Omental fat pad (tissue), 4 donors: ENCODE results near the gene ADGRF5. TPM values are rescaled to one million over a fixed set of nuclear protein-coding genes. Genes with fewer than 3 reads are reported as not detected.

ENCODE experiments used
- ATAC-seq: fragments of 150-250 bp; one replicate; pipeline ENCODE4 v1.9.1; 2016; ENCODE audit warnings: mild to moderate bottlenecking, moderate library complexity; ENCODE audit not compliant: low FRiP score
- DNase-seq: peaks from one replicate; pipeline ENCODE4 v3.0.0-alpha.2; 2019; ENCODE audit warnings: low spot score
- total RNA-seq, 4 donors: library from RNA; depleted of rRNA; stranded (reverse); fragments of >200 nt; gene quantifications; one replicate each; pipeline ENCODE4 v1.1.0, GENCODE V29; 2016
- TF ChIP-seq, protein P1 (sequence below), 3 donors: fragments of 450-650 bp; IDR thresholded peaks; one replicate each; pipeline ENCODE4 v1.5.1; 2016 to 2017; ENCODE audit warnings: antibody characterized with exemption in 3 of 3, mild to moderate bottlenecking in 3 of 3, moderate library complexity in 2 of 3

The ADGRF5 gene
- total RNA-seq, 4 donors from 2014 or later, result 29.7 to 324 (median 74.1) TPM

DNA sequence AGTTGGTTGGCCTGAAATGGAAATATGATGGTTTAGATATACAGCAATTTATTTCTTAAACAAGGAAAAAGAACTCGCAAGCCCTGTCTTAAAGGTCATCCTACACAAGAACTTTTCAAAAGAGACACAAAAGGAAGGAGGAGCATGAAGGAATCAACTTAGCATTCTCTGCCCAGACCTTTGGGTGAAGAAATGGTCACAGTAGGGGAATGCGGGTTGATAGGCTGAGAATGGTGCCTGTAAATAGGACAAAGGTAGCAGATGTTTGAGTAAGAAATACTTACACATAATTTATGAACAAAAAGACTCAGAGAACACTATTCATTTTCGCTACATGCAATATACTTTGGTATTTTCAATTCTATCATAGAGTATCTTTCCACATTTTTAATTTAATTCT, 15.0 kb downstream of the ADGRF5 start:
- ATAC-seq (no peak), DNase-seq (no peak)
- TF ChIP-seq, protein P1, sequence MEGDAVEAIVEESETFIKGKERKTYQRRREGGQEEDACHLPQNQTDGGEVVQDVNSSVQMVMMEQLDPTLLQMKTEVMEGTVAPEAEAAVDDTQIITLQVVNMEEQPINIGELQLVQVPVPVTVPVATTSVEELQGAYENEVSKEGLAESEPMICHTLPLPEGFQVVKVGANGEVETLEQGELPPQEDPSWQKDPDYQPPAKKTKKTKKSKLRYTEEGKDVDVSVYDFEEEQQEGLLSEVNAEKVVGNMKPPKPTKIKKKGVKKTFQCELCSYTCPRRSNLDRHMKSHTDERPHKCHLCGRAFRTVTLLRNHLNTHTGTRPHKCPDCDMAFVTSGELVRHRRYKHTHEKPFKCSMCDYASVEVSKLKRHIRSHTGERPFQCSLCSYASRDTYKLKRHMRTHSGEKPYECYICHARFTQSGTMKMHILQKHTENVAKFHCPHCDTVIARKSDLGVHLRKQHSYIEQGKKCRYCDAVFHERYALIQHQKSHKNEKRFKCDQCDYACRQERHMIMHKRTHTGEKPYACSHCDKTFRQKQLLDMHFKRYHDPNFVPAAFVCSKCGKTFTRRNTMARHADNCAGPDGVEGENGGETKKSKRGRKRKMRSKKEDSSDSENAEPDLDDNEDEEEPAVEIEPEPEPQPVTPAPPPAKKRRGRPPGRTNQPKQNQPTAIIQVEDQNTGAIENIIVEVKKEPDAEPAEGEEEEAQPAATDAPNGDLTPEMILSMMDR (IDR thresholded peaks at IDR 0.05), result no peak

DNA sequence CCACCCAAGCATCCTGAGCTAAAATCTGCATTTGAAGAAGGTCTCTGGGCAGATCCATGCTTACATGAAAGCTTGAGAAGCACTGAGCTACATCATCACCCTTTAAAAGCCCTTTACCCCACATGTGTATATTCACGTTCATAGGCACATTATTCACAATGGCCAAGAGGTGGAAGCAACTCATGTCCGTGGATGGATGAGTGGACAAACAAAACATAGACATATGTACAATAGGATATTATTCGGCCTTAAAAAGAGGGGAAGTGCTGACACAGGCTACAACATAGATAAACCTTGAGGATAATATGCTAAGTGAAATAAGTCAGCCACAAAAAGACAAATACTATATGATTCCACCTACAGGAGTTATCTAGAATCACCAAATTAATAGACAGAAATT, 17.6 kb downstream of the ADGRF5 start:
- TF ChIP-seq, protein P1 (IDR thresholded peaks at IDR 0.05), result no peak
- DNase-seq (no peak), ATAC-seq (no peak)

DNA sequence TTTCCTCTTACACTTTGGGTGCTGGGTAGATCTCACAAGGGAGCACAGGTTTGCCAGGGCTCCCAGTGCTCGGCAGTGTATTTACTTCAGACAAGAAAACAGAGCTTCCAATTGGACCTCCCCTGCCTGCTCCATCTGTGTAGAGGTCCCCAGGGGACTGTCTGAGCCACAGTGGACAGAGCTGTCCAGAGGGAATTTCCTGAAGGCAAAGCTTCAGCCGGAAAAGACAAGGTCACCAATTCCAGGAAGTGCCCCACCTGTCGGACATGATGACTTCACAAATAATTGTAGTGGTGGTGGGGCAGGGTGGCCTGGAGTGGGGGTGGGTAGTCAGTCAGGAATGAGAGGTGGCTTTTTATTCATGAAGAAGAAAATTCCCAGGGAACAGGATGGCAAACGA, 18.6 kb downstream of the ADGRF5 start:
- ATAC-seq, result no peak
- TF ChIP-seq, protein P1 (IDR thresholded peaks at IDR 0.05), result no peak
- no peak for DNase-seq

DNA sequence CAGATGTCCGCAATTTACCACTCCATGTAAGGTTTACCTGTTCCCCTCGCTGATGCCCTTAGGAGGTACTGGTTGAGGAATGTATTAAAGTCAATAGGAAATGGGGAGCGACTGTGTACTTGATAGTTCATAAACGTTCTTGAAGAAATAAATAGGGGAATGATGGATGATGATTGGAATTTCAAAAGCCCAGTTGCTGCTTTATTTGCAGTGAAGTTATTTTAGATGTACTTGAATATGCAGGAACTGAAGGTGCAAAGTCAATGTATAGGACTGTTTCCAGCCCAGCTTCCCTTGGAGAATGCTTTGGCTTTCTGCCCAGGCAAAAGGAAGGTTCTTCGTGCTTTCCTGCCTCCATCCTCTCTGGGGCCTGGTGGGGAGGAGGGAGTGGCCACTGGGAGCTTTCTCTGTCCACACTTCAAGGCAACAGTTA, 19.8 kb downstream of the ADGRF5 start:
- no peak for ATAC-seq
- no peak for DNase-seq
- TF ChIP-seq, protein P1 (IDR thresholded peaks at IDR 0.05), result no peak

DNA sequence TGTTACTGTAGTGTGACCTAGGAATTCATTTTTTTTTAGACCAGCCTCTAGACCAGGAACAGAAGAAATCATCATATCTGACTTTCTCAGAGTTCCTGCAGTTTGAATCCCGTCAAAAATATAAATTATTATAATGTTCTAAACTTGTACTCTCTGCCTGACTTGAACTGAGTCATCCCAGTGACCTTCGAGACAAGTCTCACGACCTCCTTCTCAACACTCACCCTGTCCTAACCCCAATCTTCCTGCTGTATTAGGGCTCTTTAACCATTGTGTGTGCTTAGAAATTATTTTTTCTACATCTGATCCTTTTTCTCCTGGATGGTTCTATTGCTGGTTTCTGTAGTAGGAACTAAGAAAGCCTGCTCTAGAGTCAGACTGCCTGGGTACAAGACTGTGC, 21.5 kb downstream of the ADGRF5 start:
- DNase-seq (no peak), ATAC-seq (no peak)
- TF ChIP-seq, protein P1 (IDR thresholded peaks at IDR 0.05), result no peak

DNA sequence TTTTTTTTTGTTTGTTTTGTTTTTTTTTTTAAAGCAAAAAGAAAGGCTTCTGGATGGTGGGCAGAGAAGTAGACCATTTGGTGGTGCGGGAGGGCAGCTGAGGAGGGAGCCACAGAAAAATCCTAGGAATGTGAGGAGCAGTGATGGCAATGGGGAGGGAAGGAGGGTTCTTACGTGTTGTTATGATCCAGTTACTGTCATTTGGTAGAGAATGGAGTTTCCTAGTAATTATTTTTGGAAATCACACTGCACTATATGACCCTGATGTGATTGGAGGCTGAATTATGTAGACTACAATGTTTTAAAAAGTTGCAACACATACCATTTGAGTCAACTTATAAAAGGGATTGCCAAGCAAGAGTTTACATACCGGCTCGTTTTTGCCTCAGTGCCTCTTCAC, 22.1 kb downstream of the ADGRF5 start:
- TF ChIP-seq, protein P1 (IDR thresholded peaks at IDR 0.05), result no peak
- ATAC-seq (no peak), DNase-seq (no peak)

DNA sequence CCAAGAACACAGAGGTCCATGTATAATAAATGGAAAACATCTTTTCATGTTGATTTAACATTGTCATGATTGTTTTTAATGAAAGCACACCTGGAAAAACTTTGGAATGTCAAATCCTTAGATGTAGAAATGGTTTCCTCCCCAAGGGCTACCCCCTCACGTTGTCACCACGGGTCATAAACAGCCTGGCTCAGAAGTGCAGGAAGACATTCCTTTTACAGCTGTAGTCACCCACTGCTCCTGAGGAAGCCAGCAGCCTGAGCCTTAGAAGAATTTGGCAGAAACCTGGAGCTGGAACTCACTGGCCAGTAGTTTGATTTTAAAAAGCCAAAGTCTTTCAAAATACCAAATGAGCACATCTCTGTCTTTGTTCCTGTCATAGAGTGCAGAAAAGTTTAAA, 23.7 kb downstream of the ADGRF5 start:
- DNase-seq (no peak), ATAC-seq (no peak)
- TF ChIP-seq, protein P1 (IDR thresholded peaks at IDR 0.05), result no peak
